ENCODE measurements around the gene GLDN.
A peak's percentile ranks its signal among the peaks of the same experiment; 100 is the strongest.

Gene GLDN

GRCh38 chr15:51387699-51388041 lies 46.2 kb downstream of the GLDN start:
- TF ChIP-seq CTCF (IDR thresholded peaks at IDR 0.05; ENCODE audit: control extremely low read depth, extremely low read depth, low read depth, missing control alignments), result no peak
- no peak for DNase-seq (ENCODE audit: extremely low spot score)
- POLR2A ChIA-PET, result no interaction called here
- CTCF ChIA-PET, result interaction anchor here (1.3 to 4.4 kb wide), 5 partner anchors 15 to 225 kb away, joined by 4 to 33 read pairs (median 9); no protein-coding TSS in a partner anchor

GRCh38 chr15:51388726-51389125 lies 47.3 kb downstream of the GLDN start:
- no peak for DNase-seq (ENCODE audit: extremely low spot score)
- TF ChIP-seq CTCF (IDR thresholded peaks at IDR 0.05; ENCODE audit: control extremely low read depth, extremely low read depth, low read depth, missing control alignments), result no peak
- ChIA-PET POLR2A (no interaction called here), CTCF (interaction anchor here (1.6 to 4.4 kb wide), 4 partner anchors 14 to 226 kb away, joined by 4 to 33 read pairs (median 12); no protein-coding TSS in a partner anchor)

- peak; percentile 57 for DNase-seq (ENCODE audit: extremely low spot score)
- no peak for TF ChIP-seq CTCF (IDR thresholded peaks at IDR 0.05; ENCODE audit: control extremely low read depth, extremely low read depth, low read depth, missing control alignments)
- CTCF ChIA-PET, result interaction anchor here (0.9 to 3.7 kb wide), 6 partner anchors 8 to 227 kb away, joined by 3 to 33 read pairs (median 6); no protein-coding TSS in a partner anchor
- POLR2A ChIA-PET, result no interaction called here
These were observed 48.9 kb downstream of the GLDN start for GRCh38 chr15:51390241-51390965.

- ChIA-PET CTCF (interaction anchor here (2.4 kb wide), 2 partner anchors 10 to 228 kb away, joined by 9 to 11 read pairs; no protein-coding TSS in a partner anchor), POLR2A (no interaction called here)
- DNase-seq (ENCODE audit: extremely low spot score), result no peak
- TF ChIP-seq CTCF (IDR thresholded peaks at IDR 0.05; ENCODE audit: control extremely low read depth, extremely low read depth, low read depth, missing control alignments), result no peak
These were observed 49.5 kb downstream of the GLDN start for GRCh38 chr15:51390966-51391422.

- ChIA-PET CTCF (interaction anchor here (0.7 to 1.7 kb wide), 3 partner anchors 10 to 167 kb away, joined by 3 to 5 read pairs (median 4); no protein-coding TSS in a partner anchor), POLR2A (no interaction called here)
- no peak for DNase-seq (ENCODE audit: extremely low spot score)
- no peak for TF ChIP-seq CTCF (IDR thresholded peaks at IDR 0.05; ENCODE audit: control extremely low read depth, extremely low read depth, low read depth, missing control alignments)
These were observed 55.5 kb downstream of the GLDN start for GRCh38 chr15:51396921-51397320.

GRCh38 chr15:51398626-51399025 lies 57.2 kb downstream of the GLDN start:
- POLR2A ChIA-PET, result no interaction called here
- CTCF ChIA-PET, result interaction anchor here (1.0 to 1.7 kb wide), 8 partner anchors 9 to 235 kb away, joined by 3 to 11 read pairs (median 4); no protein-coding TSS in a partner anchor

More at GRCh38 chr15:51398626-51399025, 57.2 kb downstream of the GLDN start:
- DNase-seq (ENCODE audit: extremely low spot score), result no peak
- no peak for TF ChIP-seq CTCF (IDR thresholded peaks at IDR 0.05; ENCODE audit: control extremely low read depth, extremely low read depth, low read depth, missing control alignments)
